GM19023 (cell line): ENCODE results near the gene MDH1.

ENCODE experiments used
- ATAC-seq: cut with Tn5 transposase; IDR thresholded peaks from one replicate; pipeline ENCODE4 v1.9.1; 2021; ENCODE audit warnings: mild to moderate bottlenecking, moderate library complexity; ENCODE audit not compliant: unreplicated experiment

The MDH1 gene

DNA sequence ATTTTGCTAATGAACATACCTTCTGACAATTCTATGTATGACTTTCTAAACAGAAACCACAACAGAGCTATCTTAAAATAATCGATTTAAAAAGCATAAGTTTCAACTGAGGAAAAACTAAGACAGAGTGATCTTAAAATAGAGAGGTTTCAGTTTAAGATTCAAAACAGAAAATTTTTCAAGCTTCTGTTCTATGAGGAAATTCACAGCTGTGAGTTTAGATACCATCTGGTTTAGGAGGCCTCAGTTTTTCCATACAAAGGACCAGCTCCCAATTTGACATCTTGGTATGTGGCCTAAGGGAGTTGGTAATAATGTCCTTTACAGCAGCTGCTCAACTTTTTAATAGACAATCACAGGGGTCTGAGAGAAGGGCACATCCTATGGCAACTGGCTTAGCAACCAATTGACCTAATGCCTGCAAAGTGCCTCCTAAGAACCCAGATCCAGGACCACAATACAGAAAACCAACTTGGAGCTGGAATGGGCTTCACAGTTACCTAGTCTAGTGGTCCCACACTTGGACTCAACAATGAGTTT lies 39.7 kb downstream of the MDH1 start:
- no peak for ATAC-seq

DNA sequence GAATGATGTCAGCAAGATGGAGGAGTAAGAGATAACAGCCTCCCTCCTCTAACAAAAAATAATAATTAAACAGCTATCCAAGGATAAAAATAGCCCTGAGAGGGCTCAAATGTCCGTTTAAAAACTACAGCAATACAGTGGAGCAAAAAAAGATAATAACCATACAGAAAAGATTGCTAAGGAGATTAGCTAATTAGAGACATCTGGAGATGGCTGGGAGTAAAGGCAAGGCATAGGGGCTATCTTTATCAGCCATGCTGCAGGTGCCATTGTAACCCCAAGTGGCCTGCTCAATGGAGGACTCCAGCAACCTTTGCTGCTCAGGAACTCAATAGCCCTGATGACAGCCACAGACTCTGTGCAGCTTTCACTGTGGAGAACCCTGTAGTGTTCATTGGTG lies 42.7 kb downstream of the MDH1 start:
- ATAC-seq, result no peak

DNA sequence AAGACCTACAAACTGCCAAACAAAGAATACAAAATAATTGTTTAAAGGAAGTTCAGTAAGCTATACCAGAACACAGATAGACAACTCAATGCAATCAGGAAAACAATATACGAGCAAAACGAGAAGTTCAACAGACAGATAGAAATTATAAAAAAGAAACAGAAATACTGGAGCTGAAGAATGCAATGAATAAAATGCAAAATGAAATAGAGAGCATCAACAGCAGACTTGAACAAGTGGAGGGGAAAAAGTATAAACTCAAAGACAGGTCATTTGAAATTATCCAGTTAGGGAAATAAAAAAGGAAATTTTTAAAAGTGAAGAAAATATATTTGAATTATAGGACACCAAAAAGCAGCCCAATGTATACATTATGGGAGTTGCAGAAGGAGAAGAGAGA lies 43.6 kb downstream of the MDH1 start:
- no peak for ATAC-seq

DNA sequence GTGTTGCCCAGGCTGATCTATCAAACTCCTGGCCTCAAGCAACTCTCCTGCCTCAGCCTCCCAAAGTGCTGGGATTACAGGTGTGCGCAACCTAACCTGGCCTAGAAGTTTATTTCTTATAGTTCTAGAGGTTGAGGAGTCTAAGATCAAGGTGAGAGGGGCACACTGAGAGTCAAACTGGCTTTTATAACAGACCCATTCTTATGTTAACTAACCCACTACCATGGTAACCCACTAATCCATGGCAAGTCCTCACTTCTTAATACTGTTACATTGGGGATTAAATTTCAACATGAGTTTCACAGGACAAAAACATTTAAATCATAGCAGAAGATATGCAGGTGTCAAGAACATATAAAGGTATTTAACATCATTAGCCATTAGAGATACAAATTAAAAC lies 50.6 kb downstream of the MDH1 start:
- ATAC-seq, result no peak

DNA sequence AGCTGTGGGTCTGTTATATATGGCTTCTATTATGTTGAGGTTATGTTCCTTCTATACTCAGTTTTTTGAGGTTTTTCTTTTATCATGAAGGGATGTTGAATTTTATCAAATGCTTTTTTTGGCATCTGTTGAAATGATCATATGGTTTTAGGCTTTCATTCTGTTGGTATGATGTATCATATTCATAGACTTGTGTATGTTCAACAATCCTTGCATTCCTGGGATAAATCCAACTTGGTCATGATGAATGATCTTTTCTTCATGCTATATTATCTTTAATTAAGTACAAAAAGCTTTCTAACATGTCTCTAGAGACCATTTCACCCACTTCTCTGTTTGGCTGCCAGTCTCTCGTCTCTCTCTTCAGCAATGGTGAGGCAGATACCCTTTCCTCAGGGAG lies 54.2 kb downstream of the MDH1 start:
- ATAC-seq, result no peak

DNA sequence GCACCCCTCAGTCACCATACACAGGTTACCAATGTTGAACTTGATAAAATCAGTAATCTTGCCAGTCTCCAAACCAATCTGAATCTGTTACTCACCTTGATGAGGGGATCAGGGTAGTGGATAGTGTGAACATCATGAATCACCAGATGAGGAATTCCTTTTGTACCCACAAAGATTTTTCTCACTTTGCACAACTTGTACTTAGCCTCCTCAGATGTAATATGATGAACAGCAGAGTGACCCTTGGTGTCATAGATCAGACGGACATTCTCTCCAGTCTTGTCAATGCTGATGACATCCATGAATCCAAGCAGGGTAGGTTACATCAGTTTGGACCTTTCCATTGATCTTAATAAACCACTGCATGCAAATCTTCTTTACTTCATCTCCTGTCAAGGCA lies 54.7 kb downstream of the MDH1 start:
- ATAC-seq, result no peak

DNA sequence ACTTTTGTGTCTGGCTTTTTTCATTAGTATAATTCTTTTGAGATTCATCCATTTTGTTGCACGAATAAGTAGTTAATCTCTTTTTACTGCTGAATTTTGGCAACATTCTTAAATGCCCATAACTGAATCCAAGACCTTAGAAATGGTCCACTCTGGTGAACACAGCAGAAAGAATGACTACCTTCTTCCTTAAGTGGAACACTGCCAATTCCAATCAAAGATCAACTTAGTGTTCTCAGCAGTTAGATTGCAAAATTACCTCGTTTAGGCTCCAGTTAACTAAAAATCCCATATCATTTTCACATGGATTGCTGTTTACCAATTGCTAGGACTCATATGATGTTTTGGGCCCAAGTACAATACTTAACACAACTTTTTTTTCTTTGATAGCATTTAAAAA lies 59.9 kb downstream of the MDH1 start:
- no peak for ATAC-seq

DNA sequence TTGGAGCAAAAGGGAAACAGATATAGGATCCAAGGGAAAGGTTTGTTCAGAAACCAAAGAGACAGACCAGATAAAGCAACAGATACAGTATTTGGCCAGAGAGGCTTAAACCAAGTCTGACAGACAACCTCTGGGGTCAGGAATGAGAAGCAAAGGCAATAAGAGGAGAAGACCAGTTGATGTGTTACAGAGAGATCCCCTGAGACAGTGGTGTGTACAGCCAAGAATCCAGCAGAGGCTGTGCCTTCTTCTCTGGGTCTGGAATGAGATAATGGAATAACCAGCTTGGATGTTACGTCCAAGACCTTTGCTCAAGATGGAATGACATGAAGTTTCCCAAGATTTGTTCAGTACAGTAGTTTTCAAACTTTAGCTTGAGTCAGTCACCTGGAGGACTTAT lies 61.1 kb downstream of the MDH1 start:
- ATAC-seq, result no peak

DNA sequence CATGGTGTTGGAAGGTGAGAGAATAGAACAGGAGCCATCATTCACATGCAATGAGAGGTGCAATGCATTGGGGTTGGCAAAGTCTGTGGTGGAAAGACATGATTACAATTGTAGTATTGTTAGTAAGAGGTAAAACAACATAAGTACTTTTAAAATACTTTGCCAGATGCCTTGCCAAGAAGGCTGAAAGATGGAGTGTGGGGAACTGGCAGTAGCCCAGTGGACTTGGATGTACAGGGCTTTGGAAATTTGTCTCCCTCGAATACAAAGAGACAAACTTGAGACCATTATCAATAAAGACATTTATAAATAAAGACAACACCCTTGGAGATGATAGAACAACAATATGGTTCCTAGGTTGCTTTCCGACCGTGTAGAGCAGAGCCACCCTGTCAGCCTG lies 62.0 kb downstream of the MDH1 start:
- no peak for ATAC-seq

DNA sequence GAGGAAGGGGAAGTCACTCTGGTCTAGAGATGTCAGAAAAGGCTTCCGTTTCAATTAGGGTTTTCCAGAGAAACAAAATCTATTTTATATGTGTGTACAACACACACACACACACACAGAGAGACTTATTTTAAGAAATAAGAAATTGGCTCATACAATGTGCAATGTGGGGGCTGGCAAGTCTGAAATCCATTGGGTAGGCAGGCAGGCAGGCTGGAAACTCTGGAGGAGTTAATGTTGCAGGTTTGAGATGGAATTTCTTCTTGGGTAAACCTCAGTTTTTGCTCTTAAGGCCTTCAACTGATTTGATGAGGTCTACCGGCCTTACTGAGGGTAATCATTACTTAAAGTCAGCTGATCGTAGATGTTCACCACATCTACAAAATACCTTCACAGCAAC lies 62.6 kb downstream of the MDH1 start:
- no peak for ATAC-seq

DNA sequence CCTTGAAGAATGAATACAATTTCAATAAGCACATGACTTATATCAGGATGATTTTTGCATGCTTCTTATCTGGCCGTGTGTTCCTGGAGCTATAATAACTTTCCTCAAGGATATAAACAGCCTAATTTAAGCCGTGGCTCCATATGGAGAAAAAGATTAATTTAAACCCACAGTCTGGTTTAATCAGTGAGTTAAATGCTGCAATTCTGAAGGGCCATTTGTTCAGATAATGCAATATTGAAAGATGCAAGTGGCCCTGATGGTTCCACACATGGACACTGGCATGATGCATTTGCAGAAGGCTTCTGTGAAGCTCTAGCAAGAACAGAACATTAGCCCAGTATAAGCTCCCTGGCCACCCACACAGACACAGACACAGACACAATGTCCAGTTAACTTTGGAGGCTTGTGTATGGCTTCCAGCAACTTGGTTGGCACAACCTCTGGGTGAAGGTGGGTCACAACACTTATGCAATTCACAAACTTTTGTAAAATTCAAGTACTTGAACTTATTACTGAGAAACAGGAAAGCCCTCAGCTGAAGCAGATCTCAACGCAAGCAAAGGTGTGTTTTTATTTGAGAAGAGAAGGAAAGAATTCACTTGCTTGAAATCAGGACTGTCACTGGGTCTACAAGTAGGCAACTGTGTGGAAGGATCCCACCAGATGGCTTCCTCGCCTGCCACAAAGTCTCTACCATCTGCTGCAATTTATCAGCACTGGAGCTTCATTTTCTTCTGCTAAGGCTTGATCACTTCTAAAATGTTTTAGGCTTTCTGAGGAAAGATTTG lies 63.3 kb downstream of the MDH1 start:
- no peak for ATAC-seq

DNA sequence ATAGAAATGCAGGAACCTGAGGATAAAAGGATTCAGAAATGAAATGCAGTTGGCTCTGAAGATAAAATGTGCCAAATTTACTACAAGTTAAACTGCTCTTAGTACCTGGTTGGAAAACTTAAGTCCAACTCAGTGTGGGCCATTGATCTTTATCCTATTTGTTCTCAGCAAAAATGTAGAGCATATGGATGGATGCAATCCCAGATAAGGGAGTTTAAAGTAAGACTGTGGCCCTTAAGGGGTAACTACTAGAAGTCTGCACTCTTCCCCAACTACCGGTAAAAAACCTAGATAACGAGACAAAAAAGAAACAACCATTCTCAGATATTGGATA lies 63.9 kb downstream of the MDH1 start:
- ATAC-seq, result no peak

DNA sequence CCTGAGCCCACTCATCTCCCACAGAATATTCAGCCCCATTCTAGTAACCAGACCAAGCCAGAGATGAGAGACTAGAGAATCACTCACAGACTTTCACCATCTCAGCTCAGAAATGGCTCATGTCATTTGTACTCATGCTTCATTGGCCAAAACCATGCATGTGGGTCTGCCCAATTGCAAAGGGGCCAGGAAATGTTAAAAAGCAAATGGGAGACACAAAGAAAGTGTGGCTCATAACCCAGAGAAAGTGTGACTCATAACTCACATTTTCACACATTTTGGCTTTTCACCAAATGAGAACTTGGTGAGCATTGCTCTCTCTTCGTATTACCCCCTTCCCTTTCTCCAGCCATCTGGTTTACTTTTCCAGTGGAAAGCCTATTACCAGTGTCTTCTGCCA lies 66.2 kb downstream of the MDH1 start:
- no peak for ATAC-seq
